DMS53 (cell line): ENCODE results near the gene NTM.
"Not testable (repeated sequence)": the region's sequence is repeated elsewhere in the genome, so short reads cannot be mapped to it uniquely, and the experiment has no call there.

Experiments
- DNase-seq: peaks from one replicate; lab custom pipeline; 2025; lab: John Stamatoyannopoulos, UW

The NTM gene

GRCh38 chr11:131422029-131422428 is 51.6 kb downstream of the NTM start:
- DNase-seq = no peak

GRCh38 chr11:131422496-131422895 is 52.1 kb downstream of the NTM start:
- no peak for DNase-seq

GRCh38 chr11:131423688-131424087 is 53.3 kb downstream of the NTM start:
- DNase-seq = no peak

DNA sequence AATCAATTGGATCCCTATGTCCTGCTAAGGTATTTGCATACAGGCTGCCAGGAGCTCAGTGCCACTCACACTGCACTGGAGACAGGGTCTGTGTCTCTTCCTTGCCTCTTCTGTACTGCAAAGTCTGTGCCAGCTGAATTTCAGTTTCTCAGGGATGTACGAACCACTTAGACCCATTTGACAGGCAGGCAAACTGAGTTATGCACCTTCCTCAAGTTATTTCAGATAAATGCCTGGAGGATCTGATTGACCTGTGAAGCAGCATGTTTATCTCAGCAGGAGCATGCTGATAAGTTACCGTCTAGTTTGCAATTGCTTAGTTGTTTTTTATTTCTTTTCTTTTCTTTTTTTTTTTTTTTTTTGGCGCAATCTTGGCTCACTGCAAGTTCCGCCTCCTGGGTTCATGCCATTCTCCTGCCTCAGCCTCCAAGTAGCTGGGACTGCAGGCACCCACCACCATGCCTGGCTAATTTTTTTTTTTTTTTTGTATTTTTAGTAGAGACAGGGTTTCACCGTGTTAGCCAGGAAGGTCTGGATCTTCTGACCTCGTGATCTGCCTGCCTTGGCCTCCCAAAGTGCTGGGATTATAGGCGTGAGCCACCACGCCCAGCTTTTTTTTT is 54.0 kb downstream of the NTM start:
- DNase-seq = not testable (repeated sequence)

GRCh38 chr11:131425285-131425684 is 54.9 kb downstream of the NTM start:
- DNase-seq = no peak

GRCh38 chr11:131428853-131429252 is 58.4 kb downstream of the NTM start:
- peak; percentile 21 for DNase-seq

GRCh38 chr11:131430473-131431208 is 60.2 kb downstream of the NTM start:
- DNase-seq = no peak

DNA sequence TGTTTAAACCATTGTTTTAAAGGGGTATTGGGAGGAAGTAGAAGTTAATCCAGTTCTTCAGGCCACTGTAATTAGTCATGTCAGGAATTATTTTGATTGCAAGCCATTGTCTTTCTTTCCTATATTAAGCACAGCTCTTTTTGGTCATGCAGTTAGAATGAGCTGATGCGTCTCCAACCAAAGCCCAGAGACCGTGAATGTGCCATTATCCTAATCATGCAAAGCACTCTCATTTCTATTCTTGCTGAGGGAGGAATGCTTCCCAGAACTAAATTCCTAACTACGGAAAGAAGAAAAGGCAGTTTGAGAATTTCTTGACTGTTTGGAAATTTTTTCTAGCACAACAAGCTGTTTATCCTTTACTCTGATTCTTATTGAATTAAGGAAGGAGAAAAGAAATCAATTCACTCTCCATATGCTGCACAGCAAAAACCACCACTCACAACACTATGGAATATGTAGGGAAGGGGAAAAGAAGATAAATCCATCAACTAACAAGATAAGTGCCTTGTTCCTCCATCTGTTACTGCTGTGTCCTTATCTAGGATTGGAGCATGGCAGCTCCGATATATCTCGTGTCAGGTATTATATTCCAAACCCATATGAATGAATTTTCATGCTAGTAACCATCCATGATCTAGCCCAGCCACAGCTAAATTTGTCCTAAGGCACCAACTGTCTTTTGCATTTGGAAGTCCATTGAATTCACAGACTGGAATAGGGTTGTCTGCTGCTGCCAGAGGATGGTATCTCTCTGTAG is 70.8 kb downstream of the NTM start:
- no peak for DNase-seq

DNA sequence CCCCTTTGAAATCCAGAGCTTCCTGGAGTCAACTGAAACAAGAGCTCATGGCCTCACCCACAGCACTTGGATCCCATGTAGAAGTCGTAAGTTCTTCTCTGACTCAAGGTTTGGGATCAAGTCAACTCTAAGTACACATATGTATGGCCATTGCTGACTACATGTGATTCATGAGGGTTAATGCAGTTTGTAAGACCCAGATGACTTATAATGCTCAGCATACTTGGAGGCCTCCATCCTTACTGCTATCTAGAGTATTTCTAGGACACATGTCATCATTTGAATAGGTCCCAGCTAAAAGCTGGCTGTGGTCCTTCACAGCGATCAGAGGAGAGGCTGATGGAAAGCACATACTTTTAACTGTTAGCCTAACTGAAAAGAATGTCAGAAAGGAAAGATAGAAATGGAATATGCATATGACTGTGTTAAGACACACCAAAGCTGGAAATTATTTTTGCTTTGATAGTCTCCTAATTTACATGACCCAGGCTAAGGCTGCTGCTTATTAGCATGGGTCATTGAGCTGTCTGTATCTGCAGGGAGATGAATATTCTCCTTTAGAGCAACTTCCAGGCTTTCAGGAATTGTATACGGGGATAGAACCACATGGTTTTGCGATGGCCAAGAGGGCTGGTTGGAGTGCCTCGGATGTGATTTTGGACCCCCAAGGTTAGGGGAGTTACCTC is 76.3 kb downstream of the NTM start:
- DNase-seq = no peak

DNA sequence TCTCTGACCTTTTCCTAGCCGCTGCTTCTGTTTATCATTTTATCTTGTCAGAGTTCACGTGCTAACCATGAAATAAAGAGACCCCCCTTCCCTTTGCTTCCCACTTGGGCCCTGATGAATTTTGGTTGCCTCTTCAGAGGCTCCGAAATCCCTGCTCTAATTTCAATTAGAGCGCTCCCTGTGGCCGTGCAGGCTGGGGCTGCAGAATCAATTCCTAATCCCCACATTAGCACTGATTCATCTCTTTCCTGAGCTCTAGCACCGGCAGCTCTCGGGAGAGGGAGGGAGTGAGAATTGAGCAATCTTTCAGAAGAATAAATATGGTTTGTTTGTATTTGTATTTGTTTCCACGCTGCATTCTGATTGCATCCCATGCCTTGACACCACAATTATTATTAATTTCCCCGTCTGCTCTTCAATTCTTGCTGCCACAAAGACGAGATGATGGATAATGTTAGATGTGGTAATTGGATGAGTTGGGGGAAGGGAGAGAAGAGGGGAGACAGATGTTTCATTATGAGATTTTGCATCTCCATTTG is 76.9 kb downstream of the NTM start:
- DNase-seq = no peak

GRCh38 chr11:131447898-131448297 is 77.5 kb downstream of the NTM start:
- no peak for DNase-seq

DNA sequence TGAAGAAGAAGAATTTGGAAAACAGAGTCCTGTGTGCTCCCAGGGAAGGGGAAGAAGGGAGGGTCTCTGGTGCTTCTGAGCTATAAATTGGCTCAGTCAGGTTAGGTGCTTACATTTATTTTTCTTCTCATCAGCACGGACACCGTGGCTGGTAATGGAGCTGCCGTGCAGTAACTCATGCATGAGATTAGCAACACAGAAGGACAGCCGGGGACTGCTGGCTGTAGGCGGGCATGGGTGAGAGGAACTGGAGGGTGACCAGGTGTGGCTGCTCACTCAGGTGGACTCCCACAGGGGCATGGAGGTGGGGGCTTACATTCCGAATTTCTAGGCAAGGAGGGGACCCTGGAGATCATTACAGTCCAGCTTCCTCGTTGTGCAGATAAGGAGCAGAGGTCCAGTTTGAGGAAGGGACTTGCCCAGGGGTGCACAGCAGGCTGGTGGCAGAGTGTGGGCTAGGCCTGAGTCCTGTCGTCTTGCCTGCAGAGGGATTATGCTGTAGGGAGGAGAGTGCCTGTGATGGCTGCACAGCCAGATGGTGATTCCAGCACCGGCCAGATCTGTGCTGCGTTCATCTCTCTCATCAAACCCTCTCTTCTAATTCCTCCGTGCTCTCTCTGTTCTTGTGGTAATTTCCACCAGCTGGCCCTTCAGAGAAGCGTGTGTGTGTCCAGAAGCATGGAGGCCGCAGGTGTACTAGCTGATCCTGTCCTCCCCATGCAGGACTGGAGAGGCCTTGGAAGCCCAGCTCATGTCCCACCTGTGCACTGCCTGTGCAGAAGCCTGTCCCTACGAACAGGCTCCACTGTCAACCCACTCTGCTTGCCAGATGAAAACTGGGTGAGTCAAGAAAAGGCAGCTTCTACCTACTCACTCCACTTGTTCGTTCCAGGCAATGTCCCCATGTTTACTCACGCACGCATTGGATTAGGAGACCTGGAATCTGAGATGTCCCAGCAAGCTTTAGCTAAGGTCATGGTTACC is 78.9 kb downstream of the NTM start:
- DNase-seq = no peak

DNA sequence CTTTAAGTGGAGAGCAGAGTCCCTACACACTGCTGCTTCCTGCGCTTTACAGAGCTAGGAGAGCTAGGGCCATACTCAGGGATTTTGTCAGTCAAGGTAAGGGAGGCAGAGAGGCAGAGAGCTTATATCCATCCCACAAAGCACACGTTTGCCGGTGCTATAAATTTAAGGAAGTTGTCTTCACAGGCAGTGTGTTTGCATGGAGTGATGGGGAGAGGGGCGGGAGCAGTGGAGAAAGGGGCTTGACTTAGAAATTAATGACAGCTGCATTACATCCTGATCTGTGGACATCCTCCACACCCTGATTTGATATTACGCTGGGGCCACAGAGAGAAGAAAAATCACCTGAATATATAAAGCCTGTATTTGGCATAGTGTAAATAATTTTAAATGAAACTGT is 84.1 kb downstream of the NTM start:
- DNase-seq = no peak

DNA sequence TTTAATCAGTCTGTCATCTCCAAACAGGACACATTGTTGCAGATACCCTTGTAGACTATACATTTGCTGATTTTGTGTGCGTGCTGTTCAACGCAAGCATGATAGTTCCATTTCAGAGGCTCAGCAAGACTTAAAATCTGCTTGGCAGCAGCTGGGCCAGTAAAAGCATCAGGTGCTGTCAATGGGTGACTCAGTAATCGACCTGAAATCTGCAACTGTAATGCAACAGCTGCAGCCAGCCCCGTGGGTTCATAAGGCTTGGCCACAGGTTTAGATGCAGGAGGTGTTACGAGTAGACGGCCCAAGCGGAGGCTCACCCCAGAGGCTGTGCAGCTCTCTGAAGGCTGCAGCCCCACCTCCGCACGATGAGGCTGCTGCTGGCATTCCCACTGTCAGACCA is 84.6 kb downstream of the NTM start:
- no peak for DNase-seq

DNA sequence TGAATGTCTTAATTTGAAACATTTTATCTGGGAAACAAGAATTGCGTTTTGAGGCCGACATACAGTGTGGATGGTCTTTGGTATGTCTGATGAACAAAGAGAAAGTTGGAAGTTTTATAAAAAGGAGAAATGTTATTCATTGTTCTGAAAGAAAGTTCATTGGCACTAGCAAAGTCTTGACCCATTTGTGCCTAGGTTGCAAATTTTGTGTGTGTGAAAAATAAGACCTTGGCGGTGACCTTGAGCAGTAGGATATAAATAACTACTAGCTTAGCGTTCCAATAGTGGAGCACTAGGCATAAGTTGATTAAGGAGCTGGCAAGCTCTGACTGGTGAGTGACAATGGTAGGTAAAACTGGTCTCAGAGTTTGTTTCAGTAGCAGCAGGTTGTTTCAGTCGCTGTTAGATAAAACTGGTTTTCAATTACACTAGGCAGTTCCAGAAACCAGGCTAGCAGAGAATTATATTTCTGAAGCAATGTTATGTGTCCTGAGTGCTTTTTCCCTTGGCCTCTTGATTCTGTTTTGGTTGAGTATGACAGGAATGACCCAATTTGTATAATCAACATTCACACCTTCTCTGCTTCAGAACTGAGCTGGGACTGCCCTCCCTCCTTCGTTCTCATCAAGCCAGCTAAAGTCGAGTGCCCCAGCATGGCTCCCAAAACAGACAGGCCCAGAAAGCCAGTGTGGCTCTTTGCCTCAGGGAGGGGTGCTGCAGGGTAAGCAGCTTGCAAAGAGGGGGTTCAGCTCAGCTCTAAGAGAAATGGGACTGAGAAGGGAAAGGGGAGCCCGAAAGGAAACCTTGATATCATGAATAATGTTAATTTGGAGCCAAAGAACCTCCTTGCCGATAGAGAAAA is 85.7 kb downstream of the NTM start:
- DNase-seq = no peak

DNA sequence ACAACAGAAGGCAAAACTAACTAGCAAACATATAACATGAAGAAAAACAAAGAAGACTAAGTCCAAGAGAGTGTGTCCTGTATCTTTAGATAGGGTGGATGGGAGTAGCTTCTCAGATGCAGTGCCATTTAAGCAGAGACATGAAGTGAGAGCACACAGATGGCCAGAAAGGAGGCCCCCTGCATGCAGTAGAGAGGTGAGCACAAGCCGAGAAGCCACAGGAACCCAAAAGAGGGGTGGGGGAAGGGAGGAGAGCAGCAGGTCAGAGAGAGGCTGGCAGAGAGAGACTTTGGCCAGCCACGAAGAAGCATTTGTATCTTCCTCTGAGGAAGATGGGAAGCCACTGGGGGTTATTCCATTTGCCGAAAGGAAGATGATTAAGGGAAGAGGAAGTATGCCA is 86.7 kb downstream of the NTM start:
- no peak for DNase-seq

DNA sequence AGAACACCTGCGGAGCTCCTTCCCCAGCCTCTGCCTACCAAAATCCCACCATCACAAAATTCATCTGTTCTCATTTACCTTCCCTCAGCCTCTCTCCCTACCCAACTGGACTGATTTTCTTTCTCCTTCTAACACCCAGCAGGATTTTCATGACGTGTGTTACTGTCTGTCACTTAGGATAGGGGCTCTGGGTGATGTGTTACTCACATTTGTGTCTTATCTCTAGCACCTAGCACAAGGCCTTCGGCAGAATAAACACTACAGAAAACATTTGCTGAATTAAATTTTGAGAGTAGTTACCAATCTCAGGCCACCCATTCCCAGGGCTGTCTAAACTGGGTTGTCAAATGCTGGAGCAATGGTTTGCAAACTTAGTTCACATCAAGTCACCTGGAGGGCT is 88.0 kb downstream of the NTM start:
- no peak for DNase-seq

GRCh38 chr11:131460931-131461330 is 90.5 kb downstream of the NTM start:
- no peak for DNase-seq

DNA sequence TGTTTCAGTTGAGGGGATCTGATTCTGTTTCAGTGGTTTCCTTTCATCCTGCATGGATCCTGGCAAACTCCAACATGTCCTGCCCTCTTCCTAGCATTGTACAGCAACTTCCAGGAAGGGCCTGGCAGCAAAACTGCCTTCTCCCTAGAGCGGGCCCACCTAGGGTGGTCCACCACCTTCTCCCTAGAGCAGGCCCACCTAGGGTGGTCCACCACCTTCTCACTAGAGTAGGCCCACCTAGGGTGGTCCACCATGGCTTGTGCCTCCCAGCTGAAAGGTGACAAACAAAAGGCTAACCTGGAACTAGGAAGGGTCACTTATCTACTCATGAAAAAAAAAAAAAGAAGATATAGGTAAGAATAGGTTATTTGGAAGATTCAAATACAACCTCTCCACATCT is 92.2 kb downstream of the NTM start:
- DNase-seq = no peak

GRCh38 chr11:131463162-131463561 is 92.7 kb downstream of the NTM start:
- DNase-seq = no peak
